HepG2 (cell line): ENCODE results near the gene NGFR. TPM values are rescaled to one million over a fixed set of nuclear protein-coding genes. Genes with fewer than 3 reads are reported as not detected.

Experiments used
- EHMT2 ChIP-seq: fragments of 200-600 bp; sonication (generic); IDR thresholded peaks from 2 replicates; pipeline ENCODE4 v1.7.0; 2017; ENCODE audit warnings: antibody characterized with exemption, low read depth, low read length, borderline replicate concordance
- MED1 ChIP-seq: sonication (generic); formaldehyde crosslinking; IDR thresholded peaks from 2 replicates; pipeline ENCODE4 v1.4.0; 2020; ENCODE audit warnings: missing genetic modification reagents
- SALL1 ChIP-seq: sonication (generic); formaldehyde crosslinking; IDR thresholded peaks from 2 replicates; pipeline ENCODE4 v1.8.0; 2022; ENCODE audit warnings: mild to moderate bottlenecking, missing genetic modification reagents
- U2AF2 ChIP-seq: fragments of 200-400 bp; formaldehyde crosslinking; IDR thresholded peaks from 2 replicates; pipeline ENCODE4 v1.6.1; 2017; ENCODE audit warnings: low read depth, mild to moderate bottlenecking, low read length
- YY1 ChIP-seq: IDR thresholded peaks from 2 replicates; pipeline ENCODE4 v1.6.1; 2011; ENCODE audit warnings: low read length, low read depth, moderate library complexity, mild to moderate bottlenecking; ENCODE audit not compliant: insufficient read depth, insufficient replicate concordance
- ZFP1 ChIP-seq: IDR thresholded peaks from 2 replicates; pipeline ENCODE4 v1.6.1; 2016
- ZNF280B ChIP-seq: sonication (generic); formaldehyde crosslinking; IDR thresholded peaks from 2 replicates; pipeline ENCODE4 v1.5.0; 2020; ENCODE audit warnings: missing genetic modification reagents, mild to moderate bottlenecking, borderline replicate concordance
- ZNF720 ChIP-seq: sonication (generic); formaldehyde crosslinking; IDR thresholded peaks from 2 replicates; pipeline ENCODE4 v1.4.0; 2020; ENCODE audit warnings: missing genetic modification reagents
- ZNF782 ChIP-seq: sonication (generic); formaldehyde crosslinking; IDR thresholded peaks from 2 replicates; pipeline ENCODE4 v1.4.0; 2020; ENCODE audit warnings: missing genetic modification reagents, mild to moderate bottlenecking, borderline replicate concordance
- ZNF788 ChIP-seq: sonication (generic); formaldehyde crosslinking; IDR thresholded peaks from 2 replicates; pipeline ENCODE4 v1.5.0; 2020; ENCODE audit warnings: mild to moderate bottlenecking, missing genetic modification reagents, borderline replicate concordance
- ZNF792 ChIP-seq: IDR thresholded peaks from 2 replicates; pipeline ENCODE4 v1.6.1; 2016
- ZNF800 ChIP-seq: sonication (generic); formaldehyde crosslinking; IDR thresholded peaks from 2 replicates; pipeline ENCODE4 v1.4.0; 2020; ENCODE audit warnings: missing genetic modification reagents
- polyA plus RNA-seq, 8 experiments: library from polyadenylated mRNA; depleted of rRNA in 3 of 8; stranded (reverse) in 7 of 8; unstranded in 1 of 8; fragments of >200 nt; fragmentation: Illumina TruSeq in 4 of 8; extraction: Trizol in 4 of 8; gene quantifications; 2 replicates each; pipeline versions ENCODE4 v1.2.1 to v1.2.3, GENCODE V29; 2011 to 2016; ENCODE audit warnings: low read depth in 4 of 8, missing spikeins in 1 of 8, mixed read lengths in 1 of 8; ENCODE audit not compliant: insufficient read depth in 1 of 8
- total RNA-seq, 5 experiments: library from RNA; depleted of rRNA; stranded (reverse); fragments of >200 nt; fragmentation: Illumina TruSeq; extraction: Trizol; gene quantifications; 2 replicates each; pipeline ENCODE4 v1.2.3, GENCODE V29; 2016; ENCODE audit warnings: low read depth in 1 of 5
- TF ChIP-seq, protein P1 (sequence below): sonication (generic); formaldehyde crosslinking; IDR thresholded peaks from 2 replicates; pipeline ENCODE4 v1.5.0; 2020; ENCODE audit warnings: missing genetic modification reagents
- TF ChIP-seq, protein P2 (sequence below): sonication (generic); formaldehyde crosslinking; IDR thresholded peaks from 2 replicates; pipeline ENCODE4 v1.4.0; 2020; ENCODE audit warnings: missing genetic modification reagents
- TF ChIP-seq, protein P3 (sequence below): sonication (generic); formaldehyde crosslinking; IDR thresholded peaks from 2 replicates; pipeline ENCODE4 v1.4.0; 2020; ENCODE audit warnings: missing genetic modification reagents, borderline replicate concordance

The NGFR gene
- total and polyA plus RNA-seq, 2 of the 13 experiments (the other 11 are each of a cell fraction or from before 2014, with no cell fraction given), result 1.1 to 1.8 TPM

DNA sequence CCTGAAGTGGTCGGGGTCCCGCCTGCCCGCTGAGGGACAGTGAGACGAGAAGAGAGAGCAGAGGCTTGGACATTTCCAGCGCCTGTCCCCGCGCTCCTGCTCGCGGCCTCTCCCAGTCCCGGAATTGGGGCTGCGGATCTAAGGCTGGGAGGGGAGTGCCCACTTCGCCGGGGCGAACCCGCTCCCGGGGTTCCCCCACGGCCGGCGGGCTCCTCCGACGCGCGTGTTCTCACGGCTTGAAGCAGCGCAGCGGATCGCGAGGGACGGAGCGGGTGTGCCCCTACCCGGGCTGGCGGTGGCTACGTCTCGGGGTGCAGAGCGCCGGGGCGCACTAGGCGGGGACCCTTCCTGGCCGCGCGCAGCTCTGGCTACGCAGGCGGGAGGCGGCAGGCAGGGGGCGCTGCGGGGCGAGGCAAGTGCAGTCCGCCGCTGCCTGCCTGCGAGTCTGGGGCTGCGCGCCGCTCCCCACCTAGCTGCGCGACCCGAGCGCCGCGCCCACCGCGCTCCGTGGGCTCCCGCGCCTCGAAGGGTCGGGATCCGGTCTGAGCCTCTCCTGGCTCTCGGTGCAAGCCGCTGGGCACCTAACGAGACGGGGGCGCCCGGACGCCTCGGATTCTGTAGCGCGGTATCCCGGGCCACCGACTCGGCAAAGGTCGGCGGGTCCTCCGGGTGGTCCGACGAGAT lies 1.2 kb downstream of the NGFR start (continued):
- TF ChIP-seq, protein P1, sequence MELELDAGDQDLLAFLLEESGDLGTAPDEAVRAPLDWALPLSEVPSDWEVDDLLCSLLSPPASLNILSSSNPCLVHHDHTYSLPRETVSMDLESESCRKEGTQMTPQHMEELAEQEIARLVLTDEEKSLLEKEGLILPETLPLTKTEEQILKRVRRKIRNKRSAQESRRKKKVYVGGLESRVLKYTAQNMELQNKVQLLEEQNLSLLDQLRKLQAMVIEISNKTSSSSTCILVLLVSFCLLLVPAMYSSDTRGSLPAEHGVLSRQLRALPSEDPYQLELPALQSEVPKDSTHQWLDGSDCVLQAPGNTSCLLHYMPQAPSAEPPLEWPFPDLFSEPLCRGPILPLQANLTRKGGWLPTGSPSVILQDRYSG, result no peak
- TF ChIP-seq ZNF280B (CRISPR knock-in tag), result 0 out of 2 replicates have a peak, but pooled peaks have one; percentile 47
- TF ChIP-seq ZFP1 (CRISPR knock-in tag), result no peak
- TF ChIP-seq ZNF720, result no peak
- TF ChIP-seq, protein P2, sequence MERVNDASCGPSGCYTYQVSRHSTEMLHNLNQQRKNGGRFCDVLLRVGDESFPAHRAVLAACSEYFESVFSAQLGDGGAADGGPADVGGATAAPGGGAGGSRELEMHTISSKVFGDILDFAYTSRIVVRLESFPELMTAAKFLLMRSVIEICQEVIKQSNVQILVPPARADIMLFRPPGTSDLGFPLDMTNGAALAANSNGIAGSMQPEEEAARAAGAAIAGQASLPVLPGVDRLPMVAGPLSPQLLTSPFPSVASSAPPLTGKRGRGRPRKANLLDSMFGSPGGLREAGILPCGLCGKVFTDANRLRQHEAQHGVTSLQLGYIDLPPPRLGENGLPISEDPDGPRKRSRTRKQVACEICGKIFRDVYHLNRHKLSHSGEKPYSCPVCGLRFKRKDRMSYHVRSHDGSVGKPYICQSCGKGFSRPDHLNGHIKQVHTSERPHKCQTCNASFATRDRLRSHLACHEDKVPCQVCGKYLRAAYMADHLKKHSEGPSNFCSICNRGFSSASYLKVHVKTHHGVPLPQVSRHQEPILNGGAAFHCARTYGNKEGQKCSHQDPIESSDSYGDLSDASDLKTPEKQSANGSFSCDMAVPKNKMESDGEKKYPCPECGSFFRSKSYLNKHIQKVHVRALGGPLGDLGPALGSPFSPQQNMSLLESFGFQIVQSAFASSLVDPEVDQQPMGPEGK (CRISPR knock-in tag), result peak; percentile 56; the same call in 1 of the 2 replicates
- peak; percentile 54 for TF ChIP-seq YY1
- TF ChIP-seq, protein P3, sequence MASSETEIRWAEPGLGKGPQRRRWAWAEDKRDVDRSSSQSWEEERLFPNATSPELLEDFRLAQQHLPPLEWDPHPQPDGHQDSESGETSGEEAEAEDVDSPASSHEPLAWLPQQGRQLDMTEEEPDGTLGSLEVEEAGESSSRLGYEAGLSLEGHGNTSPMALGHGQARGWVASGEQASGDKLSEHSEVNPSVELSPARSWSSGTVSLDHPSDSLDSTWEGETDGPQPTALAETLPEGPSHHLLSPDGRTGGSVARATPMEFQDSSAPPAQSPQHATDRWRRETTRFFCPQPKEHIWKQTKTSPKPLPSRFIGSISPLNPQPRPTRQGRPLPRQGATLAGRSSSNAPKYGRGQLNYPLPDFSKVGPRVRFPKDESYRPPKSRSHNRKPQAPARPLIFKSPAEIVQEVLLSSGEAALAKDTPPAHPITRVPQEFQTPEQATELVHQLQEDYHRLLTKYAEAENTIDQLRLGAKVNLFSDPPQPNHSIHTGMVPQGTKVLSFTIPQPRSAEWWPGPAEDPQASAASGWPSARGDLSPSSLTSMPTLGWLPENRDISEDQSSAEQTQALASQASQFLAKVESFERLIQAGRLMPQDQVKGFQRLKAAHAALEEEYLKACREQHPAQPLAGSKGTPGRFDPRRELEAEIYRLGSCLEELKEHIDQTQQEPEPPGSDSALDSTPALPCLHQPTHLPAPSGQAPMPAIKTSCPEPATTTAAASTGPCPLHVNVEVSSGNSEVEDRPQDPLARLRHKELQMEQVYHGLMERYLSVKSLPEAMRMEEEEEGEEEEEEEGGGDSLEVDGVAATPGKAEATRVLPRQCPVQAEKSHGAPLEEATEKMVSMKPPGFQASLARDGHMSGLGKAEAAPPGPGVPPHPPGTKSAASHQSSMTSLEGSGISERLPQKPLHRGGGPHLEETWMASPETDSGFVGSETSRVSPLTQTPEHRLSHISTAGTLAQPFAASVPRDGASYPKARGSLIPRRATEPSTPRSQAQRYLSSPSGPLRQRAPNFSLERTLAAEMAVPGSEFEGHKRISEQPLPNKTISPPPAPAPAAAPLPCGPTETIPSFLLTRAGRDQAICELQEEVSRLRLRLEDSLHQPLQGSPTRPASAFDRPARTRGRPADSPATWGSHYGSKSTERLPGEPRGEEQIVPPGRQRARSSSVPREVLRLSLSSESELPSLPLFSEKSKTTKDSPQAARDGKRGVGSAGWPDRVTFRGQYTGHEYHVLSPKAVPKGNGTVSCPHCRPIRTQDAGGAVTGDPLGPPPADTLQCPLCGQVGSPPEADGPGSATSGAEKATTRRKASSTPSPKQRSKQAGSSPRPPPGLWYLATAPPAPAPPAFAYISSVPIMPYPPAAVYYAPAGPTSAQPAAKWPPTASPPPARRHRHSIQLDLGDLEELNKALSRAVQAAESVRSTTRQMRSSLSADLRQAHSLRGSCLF (CRISPR knock-in tag), result no peak
- no peak for TF ChIP-seq U2AF2
- TF ChIP-seq SALL1 (CRISPR knock-in tag), result peak; percentile 67; the same call in 1 of the 2 replicates
- 0 out of 2 replicates have a peak, but pooled peaks have one; percentile 1 for TF ChIP-seq ZNF788
- TF ChIP-seq ZNF782 (CRISPR knock-in tag), result 0 out of 2 replicates have a peak, but pooled peaks have one; percentile 17
- no peak for TF ChIP-seq EHMT2
- peak; percentile 29; the same call in 1 of the 2 replicates for TF ChIP-seq MED1 (CRISPR knock-in tag)
- TF ChIP-seq ZNF800 (CRISPR knock-in tag), result peak; percentile 99
- 0 out of 2 replicates have a peak, but pooled peaks have one; percentile 29 for TF ChIP-seq ZNF792 (CRISPR knock-in tag)
